ENCODE measurements around the gene KCNK10.

The KCNK10 gene

DNA sequence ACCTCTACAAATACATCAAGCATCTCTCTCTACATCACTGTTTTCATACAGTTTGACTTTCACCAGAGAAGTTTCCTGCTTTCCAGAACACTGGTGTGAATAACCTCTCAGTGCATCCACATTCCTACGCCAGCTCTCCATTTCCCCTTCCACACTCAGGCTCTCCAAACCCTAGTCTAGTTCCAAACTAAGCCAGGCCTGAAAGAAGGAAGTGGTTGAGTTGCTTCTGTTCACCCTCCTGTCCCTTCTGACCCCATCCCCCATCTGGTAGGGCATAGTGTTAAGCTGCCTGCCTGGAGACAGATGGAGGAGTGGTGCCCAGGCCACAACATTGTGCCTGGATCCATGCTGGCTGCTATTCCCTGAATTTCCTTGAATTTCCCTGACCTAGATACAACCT lies 185.7 kb downstream of the KCNK10 start:
- Histone ChIP-seq H2AFZ (ENCODE audit: low read length) (no peak overlapping the region), H3K9me2 (ENCODE audit: low read depth, low read length) (no peaks in the 10 kb centered on the region), H3K4me1 (ENCODE audit: insufficient read depth, low read length, severe bottlenecking) (no peaks in the 10 kb centered on the region), H3K79me2 (ENCODE audit: insufficient read depth, low read length) (no peaks in the 10 kb centered on the region), H3K4me3 (ENCODE audit: low read depth, low read length, poor library complexity, severe bottlenecking) (no peak overlapping the region), H3K4me2 (ENCODE audit: low read length) (no peak overlapping the region), H3K27me3 (ENCODE audit: insufficient read depth, low read length) (no peaks in the 10 kb centered on the region), H4K20me1 (ENCODE audit: insufficient read depth, low read length) (no peaks in the 10 kb centered on the region), H3K27ac (ENCODE audit: low read depth, low read length, poor library complexity, severe bottlenecking) (no peak overlapping the region), H3K9me3 (ENCODE audit: low read length) (no peaks in the 10 kb centered on the region), H3K9ac (ENCODE audit: low read length) (no peak overlapping the region), H3F3A (ENCODE audit: insufficient read depth, low read length) (no peaks in the 10 kb centered on the region), H3K36me3 (ENCODE audit: insufficient read depth, low read length) (no peaks in the 10 kb centered on the region)
- TF ChIP-seq, protein P1, sequence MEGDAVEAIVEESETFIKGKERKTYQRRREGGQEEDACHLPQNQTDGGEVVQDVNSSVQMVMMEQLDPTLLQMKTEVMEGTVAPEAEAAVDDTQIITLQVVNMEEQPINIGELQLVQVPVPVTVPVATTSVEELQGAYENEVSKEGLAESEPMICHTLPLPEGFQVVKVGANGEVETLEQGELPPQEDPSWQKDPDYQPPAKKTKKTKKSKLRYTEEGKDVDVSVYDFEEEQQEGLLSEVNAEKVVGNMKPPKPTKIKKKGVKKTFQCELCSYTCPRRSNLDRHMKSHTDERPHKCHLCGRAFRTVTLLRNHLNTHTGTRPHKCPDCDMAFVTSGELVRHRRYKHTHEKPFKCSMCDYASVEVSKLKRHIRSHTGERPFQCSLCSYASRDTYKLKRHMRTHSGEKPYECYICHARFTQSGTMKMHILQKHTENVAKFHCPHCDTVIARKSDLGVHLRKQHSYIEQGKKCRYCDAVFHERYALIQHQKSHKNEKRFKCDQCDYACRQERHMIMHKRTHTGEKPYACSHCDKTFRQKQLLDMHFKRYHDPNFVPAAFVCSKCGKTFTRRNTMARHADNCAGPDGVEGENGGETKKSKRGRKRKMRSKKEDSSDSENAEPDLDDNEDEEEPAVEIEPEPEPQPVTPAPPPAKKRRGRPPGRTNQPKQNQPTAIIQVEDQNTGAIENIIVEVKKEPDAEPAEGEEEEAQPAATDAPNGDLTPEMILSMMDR (IDR thresholded peaks at IDR 0.05; ENCODE audit: low read length) = no peak
- no peak for TF ChIP-seq EZH2 (IDR thresholded peaks at IDR 0.05; ENCODE audit: borderline replicate concordance, low read length)

Data from OCI-LY1 (cell line).